Measurements from ENCODE around the gene SPEF1. TPM values are rescaled to one million over a fixed set of nuclear protein-coding genes. Genes with fewer than 3 reads are reported as not detected.

The SPEF1 gene
- total and polyA plus RNA-seq, 10 of the 15 experiments (the other 5 are each of a cell fraction or from before 2014, with no cell fraction given), result 0.12 TPM; not detected in 9

DNA sequence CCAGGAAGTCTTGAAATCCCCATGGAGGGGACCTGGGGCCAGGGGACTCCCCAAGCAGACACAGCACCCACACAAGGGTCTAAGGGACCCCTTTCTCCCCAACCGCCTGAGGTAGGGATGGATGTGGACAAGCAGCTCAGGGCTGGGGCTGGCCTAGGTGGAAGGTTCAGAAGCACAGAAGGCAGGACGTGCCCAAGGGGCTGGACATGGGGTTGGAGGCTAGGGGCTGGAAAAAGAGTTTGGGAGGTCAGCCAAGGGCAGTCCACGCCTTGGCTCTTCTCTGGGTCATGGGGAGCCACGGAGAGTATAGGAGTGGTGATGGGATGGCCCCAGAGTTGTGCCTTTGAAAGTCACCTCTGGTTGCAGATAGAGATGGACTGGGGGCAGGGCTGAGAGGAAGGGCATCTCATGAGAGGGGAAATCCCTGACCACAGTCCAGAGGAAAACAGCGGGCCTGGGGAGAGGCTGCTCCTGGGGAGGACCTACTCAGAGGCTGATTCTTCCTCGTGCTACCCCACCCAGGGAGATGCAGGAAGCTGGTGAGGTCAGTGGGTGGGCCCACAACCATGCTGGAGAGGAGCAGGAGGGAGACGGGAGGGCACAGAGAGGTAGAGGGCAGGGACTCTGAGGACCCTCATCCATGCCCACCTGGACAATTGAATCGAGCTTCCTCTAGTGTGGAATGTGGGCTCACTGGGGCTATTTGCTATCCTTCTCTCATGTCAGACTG is 51.3 kb downstream of the SPEF1 start (continued):
- TF ChIP-seq, protein P1, sequence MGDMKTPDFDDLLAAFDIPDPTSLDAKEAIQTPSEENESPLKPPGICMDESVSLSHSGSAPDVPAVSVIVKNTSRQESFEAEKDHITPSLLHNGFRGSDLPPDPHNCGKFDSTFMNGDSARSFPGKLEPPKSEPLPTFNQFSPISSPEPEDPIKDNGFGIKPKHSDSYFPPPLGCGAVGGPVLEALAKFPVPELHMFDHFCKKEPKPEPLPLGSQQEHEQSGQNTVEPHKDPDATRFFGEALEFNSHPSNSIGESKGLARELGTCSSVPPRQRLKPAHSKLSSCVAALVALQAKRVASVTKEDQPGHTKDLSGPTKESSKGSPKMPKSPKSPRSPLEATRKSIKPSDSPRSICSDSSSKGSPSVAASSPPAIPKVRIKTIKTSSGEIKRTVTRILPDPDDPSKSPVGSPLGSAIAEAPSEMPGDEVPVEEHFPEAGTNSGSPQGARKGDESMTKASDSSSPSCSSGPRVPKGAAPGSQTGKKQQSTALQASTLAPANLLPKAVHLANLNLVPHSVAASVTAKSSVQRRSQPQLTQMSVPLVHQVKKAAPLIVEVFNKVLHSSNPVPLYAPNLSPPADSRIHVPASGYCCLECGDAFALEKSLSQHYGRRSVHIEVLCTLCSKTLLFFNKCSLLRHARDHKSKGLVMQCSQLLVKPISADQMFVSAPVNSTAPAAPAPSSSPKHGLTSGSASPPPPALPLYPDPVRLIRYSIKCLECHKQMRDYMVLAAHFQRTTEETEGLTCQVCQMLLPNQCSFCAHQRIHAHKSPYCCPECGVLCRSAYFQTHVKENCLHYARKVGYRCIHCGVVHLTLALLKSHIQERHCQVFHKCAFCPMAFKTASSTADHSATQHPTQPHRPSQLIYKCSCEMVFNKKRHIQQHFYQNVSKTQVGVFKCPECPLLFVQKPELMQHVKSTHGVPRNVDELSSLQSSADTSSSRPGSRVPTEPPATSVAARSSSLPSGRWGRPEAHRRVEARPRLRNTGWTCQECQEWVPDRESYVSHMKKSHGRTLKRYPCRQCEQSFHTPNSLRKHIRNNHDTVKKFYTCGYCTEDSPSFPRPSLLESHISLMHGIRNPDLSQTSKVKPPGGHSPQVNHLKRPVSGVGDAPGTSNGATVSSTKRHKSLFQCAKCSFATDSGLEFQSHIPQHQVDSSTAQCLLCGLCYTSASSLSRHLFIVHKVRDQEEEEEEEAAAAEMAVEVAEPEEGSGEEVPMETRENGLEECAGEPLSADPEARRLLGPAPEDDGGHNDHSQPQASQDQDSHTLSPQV (IDR thresholded peaks at IDR 0.05), result no peak
- no peak for TF ChIP-seq HDAC6 (IDR thresholded peaks at IDR 0.05; ENCODE audit: unreplicated experiment)

DNA sequence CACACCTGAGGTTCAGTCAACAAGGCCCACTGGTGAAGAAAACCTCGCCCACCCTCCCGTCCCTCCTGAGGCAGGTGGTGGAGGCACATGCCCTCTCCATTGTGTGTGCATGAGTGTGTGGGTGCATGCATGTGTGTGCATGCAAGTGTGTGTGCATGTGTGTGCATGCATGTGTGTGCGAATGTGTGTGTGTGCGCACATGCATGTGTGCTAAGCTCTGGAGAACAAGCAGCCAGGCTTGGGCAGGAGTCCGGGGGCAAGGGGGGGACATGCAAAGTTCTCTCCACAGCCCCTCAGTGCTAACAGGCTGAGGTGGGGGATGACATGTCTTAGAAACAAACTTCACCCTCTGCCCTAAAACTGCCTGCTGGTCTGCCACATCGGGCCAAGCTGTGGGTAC is 51.9 kb downstream of the SPEF1 start:
- Histone ChIP-seq H3K9me3 (replicated peaks; ENCODE audit: control insufficient read depth, insufficient read depth, low read length) (no peaks in the 10 kb centered on the region), H3K79me2 (ENCODE audit: control insufficient read depth, insufficient read depth, low read length) (no peaks in the 10 kb centered on the region), H3K27ac (ENCODE audit: control insufficient read depth, insufficient read depth) (no peak overlapping the region), H2AFZ (ENCODE audit: control insufficient read depth, low read depth, low read length) (no peak overlapping the region), H3K4me3 (no peak overlapping the region), H3K4me2 (ENCODE audit: control insufficient read depth, insufficient read depth) (no peak overlapping the region), H3K27me3 (replicated peaks in 1 of 2; ENCODE audit: control insufficient read depth in 2 of 2, insufficient read depth in 2 of 2, low read length in 1 of 2) (peaks cover 1 to 4% of the 10 kb centered on the region in 2 experiments; a peak in 1 of 4 replicates), H4K20me1 (ENCODE audit: control insufficient read depth, insufficient read depth) (no peaks in the 10 kb centered on the region), H3K4me1 (ENCODE audit: control insufficient read depth, insufficient read depth, low read length) (no peaks in the 10 kb centered on the region), H3K36me3 (ENCODE audit: control insufficient read depth in 2 of 2, insufficient read depth in 2 of 2, low read length in 1 of 2) (no peaks in the 10 kb centered on the region), H3K9ac (ENCODE audit: control insufficient read depth, insufficient read depth, low read length) (no peak overlapping the region)
- intact Hi-C loops (cut with micrococcal nuclease; ENCODE audit: unreplicated experiment) (no loop called here), in situ Hi-C loops (cut with MboI) (no loop called here)
- DNase-seq (ENCODE audit: low read depth, low spot score), result no peak
- ChIA-PET CTCF (interaction anchor here (0.9 kb wide), 1 partner anchor 20 kb away, joined by 4 read pairs; no protein-coding TSS in a partner anchor), POLR2A (no interaction called here), RAD21 (ENCODE audit: unreplicated experiment) (no interaction called here), SMC1A (ENCODE audit: uncharacterized antibody, unreplicated experiment) (no interaction called here)
- FAIRE-seq, result no peak
- no TSS peak for BruUV-seq (replicated peaks)
- WGBS (ENCODE audit: insufficient coverage, insufficient replicate concordance, low lambda C conversion rate, missing lambda C conversion rate), result 28% methylated on average over 6 of the region's 6 CpGs
- no peak for ATAC-seq
- TF ChIP-seq, protein P2, sequence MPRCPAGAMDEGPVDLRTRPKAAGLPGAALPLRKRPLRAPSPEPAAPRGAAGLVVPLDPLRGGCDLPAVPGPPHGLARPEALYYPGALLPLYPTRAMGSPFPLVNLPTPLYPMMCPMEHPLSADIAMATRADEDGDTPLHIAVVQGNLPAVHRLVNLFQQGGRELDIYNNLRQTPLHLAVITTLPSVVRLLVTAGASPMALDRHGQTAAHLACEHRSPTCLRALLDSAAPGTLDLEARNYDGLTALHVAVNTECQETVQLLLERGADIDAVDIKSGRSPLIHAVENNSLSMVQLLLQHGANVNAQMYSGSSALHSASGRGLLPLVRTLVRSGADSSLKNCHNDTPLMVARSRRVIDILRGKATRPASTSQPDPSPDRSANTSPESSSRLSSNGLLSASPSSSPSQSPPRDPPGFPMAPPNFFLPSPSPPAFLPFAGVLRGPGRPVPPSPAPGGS (IDR thresholded peaks at IDR 0.05; ENCODE audit: borderline replicate concordance, insufficient read depth, low read depth, low read length, poor library complexity, severe bottlenecking), result peak; percentile 58
- TF ChIP-seq, protein P3, sequence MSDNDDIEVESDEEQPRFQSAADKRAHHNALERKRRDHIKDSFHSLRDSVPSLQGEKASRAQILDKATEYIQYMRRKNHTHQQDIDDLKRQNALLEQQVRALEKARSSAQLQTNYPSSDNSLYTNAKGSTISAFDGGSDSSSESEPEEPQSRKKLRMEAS (IDR thresholded peaks at IDR 0.05; ENCODE audit: low read depth, low read length), result no peak
